H9 (cell line): ENCODE data around the gene BRCC3. TPM values are rescaled to one million over a fixed set of nuclear protein-coding genes. Genes with fewer than 3 reads are reported as not detected.

ENCODE experiments used
- DNase-seq: peaks from one replicate; pipeline ENCODE4 v3.0.0-alpha.2; 2017
- H2AFZ ChIP-seq: one replicate; pipeline ENCODE4 v1.6.1; 2013; ENCODE audit warnings: mild to moderate bottlenecking, low read length, control low read depth, moderate library complexity
- H2AK5ac ChIP-seq: 2 replicates; pipeline ENCODE4 v1.6.1; 2013; ENCODE audit warnings: low read length, control low read depth, mixed read lengths; ENCODE audit not compliant: insufficient read length
- H2BK120ac ChIP-seq: one replicate; pipeline ENCODE4 v1.6.1; 2013; ENCODE audit warnings: low read depth, mild to moderate bottlenecking, low read length, control low read depth, inconsistent platforms; ENCODE audit not compliant: poor library complexity, severe bottlenecking
- H2BK12ac ChIP-seq: 2 replicates; pipeline ENCODE4 v1.6.1; 2013; ENCODE audit warnings: low read length, control low read depth, mixed read lengths, low read depth; ENCODE audit not compliant: insufficient read length
- H2BK15ac ChIP-seq: 2 replicates; pipeline ENCODE4 v1.6.1; 2013; ENCODE audit warnings: low read depth, low read length, control low read depth
- H2BK20ac ChIP-seq: one replicate; pipeline ENCODE4 v1.6.1; 2013; ENCODE audit warnings: low read depth, mild to moderate bottlenecking, low read length, control low read depth, inconsistent platforms; ENCODE audit not compliant: poor library complexity, severe bottlenecking
- H2BK5ac ChIP-seq: 2 replicates; pipeline ENCODE4 v1.6.1; 2013; ENCODE audit warnings: low read length, control low read depth, mixed read lengths; ENCODE audit not compliant: insufficient read length
- H3K14ac ChIP-seq: 2 replicates; pipeline ENCODE4 v1.6.1; 2013; ENCODE audit warnings: low read length, control low read depth; ENCODE audit not compliant: insufficient read depth
- H3K18ac ChIP-seq: 2 replicates; pipeline ENCODE4 v1.6.1; 2013; ENCODE audit warnings: low read depth, mild to moderate bottlenecking, mixed read lengths, low read length, control low read depth; ENCODE audit not compliant: insufficient read length
- H3K23ac ChIP-seq: 2 replicates; pipeline ENCODE4 v1.6.1; 2013; ENCODE audit warnings: low read length, control low read depth, mixed read lengths, low read depth; ENCODE audit not compliant: insufficient read length
- H3K23me2 ChIP-seq: 2 replicates; pipeline ENCODE4 v1.6.1; 2013; ENCODE audit warnings: low read depth, mild to moderate bottlenecking, mixed read lengths, low read length, control low read depth; ENCODE audit not compliant: insufficient read length, poor library complexity, severe bottlenecking
- H3K27ac ChIP-seq: 2 replicates; pipeline ENCODE4 v1.5.1; 2013; ENCODE audit warnings: low read length, control low read depth, mixed read lengths, low read depth; ENCODE audit not compliant: insufficient read length
- H3K27me3 ChIP-seq: 2 replicates; pipeline ENCODE4 v1.6.1; 2013; ENCODE audit warnings: low read length, control low read depth, inconsistent platforms; ENCODE audit not compliant: insufficient read depth
- H3K4ac ChIP-seq: 2 replicates; pipeline ENCODE4 v1.6.1; 2013; ENCODE audit warnings: low read depth, mild to moderate bottlenecking, control low read depth, inconsistent platforms, low read length, moderate library complexity
- H3K4me1 ChIP-seq: 2 replicates; pipeline ENCODE4 v1.6.1; 2013; ENCODE audit warnings: low read length, control low read depth, inconsistent platforms; ENCODE audit not compliant: insufficient read depth
- H3K4me2 ChIP-seq: 2 replicates; pipeline ENCODE4 v1.6.1; 2013; ENCODE audit warnings: low read length, control low read depth, mixed read lengths; ENCODE audit not compliant: insufficient read length, insufficient read depth
- H3K56ac ChIP-seq: 2 replicates; pipeline ENCODE4 v1.6.1; 2013; ENCODE audit warnings: low read depth, mild to moderate bottlenecking, mixed read lengths, low read length, control low read depth; ENCODE audit not compliant: insufficient read length
- H3K79me1 ChIP-seq: 2 replicates; pipeline ENCODE4 v1.6.1; 2013; ENCODE audit warnings: low read depth, mild to moderate bottlenecking, moderate library complexity, low read length, control low read depth, inconsistent platforms; ENCODE audit not compliant: insufficient read depth, poor library complexity, severe bottlenecking
- H3K79me2 ChIP-seq: 2 replicates; pipeline ENCODE4 v1.6.1; 2013; ENCODE audit warnings: low read length, control low read depth, inconsistent platforms; ENCODE audit not compliant: insufficient read depth
- H3K9ac ChIP-seq: 2 replicates; pipeline ENCODE4 v1.6.1; 2013; ENCODE audit warnings: low read length, control low read depth, mixed read lengths; ENCODE audit not compliant: insufficient read length; ENCODE audit errors: extremely low read depth
- H3K9me3 ChIP-seq: one replicate; pipeline ENCODE4 v1.6.1; 2013; ENCODE audit warnings: low read depth, low read length, inconsistent platforms; ENCODE audit not compliant: control insufficient read depth
- H3T11ph ChIP-seq: one replicate; pipeline ENCODE4 v1.6.1; 2013; ENCODE audit warnings: mild to moderate bottlenecking, low read length, control low read depth, inconsistent platforms
- H4K20me1 ChIP-seq: one replicate; pipeline ENCODE4 v1.6.1; 2013; ENCODE audit not compliant: control insufficient read depth, insufficient read length, insufficient read depth
- H4K5ac ChIP-seq: 2 replicates; pipeline ENCODE4 v1.6.1; 2013; ENCODE audit warnings: low read depth, mild to moderate bottlenecking, mixed read lengths, low read length, control low read depth; ENCODE audit not compliant: insufficient read length
- H4K8ac ChIP-seq: replicated peaks from 2 replicates; pipeline ENCODE4 v1.6.1; 2013; ENCODE audit warnings: low read length, control low read depth, mixed read lengths, low read depth; ENCODE audit not compliant: insufficient read length
- H4K91ac ChIP-seq: 2 replicates; pipeline ENCODE4 v1.6.1; 2013; ENCODE audit warnings: low read depth, mild to moderate bottlenecking, moderate library complexity, mixed read lengths, low read length, control low read depth; ENCODE audit not compliant: insufficient read length
- H3K27ac Mint-ChIP-seq, 3 experiments: 2 replicates in 2 of 3; 3 replicates in 1 of 3; pipeline ENCODE4 v1.8.0; 2020 to 2021; ENCODE audit warnings: mixed read lengths in 3 of 3, mild to moderate bottlenecking in 1 of 3, moderate library complexity in 1 of 3
- H3K27me3 Mint-ChIP-seq: 2 replicates; pipeline ENCODE4 v1.8.0; 2021; ENCODE audit warnings: low read depth, mild to moderate bottlenecking, moderate library complexity, mixed read lengths
- H3K36me3 Mint-ChIP-seq, 3 experiments: 2 replicates in 2 of 3; 3 replicates in 1 of 3; pipeline ENCODE4 v1.8.0; 2020 to 2021; ENCODE audit warnings: low read depth in 3 of 3, mixed read lengths in 3 of 3; ENCODE audit not compliant: insufficient read depth in 1 of 3
- H3K4me1 Mint-ChIP-seq, 2 experiments: 2 replicates each; pipeline ENCODE4 v1.8.0; 2020; ENCODE audit warnings: mixed read lengths in 2 of 2
- H3K4me3 Mint-ChIP-seq, 2 experiments: 2 replicates in 1 of 2; 3 replicates in 1 of 2; pipeline ENCODE4 v1.8.0; 2020 to 2021; ENCODE audit warnings: mild to moderate bottlenecking in 2 of 2, mixed read lengths in 2 of 2, moderate library complexity in 1 of 2
- H3K9me3 Mint-ChIP-seq, 2 experiments: 2 replicates in 1 of 2; 3 replicates in 1 of 2; pipeline ENCODE4 v1.8.0; 2020; ENCODE audit warnings: mild to moderate bottlenecking in 2 of 2, mixed read lengths in 2 of 2, moderate library complexity in 1 of 2
- CTCF ChIP-seq: fragments of 200-600 bp; sonication (generic); conservative IDR thresholded peaks from 3 replicates; pipeline ENCODE4 v1.8.0; 2021; ENCODE audit warnings: antibody characterized with exemption, mild to moderate bottlenecking
- WGBS: extraction: QIAGEN DNeasy Blood & Tissue Kit; methylation state at CpG from one replicate; pipeline ENCODE4 v1.1.7; 2013; ENCODE audit warnings: missing lambda C conversion rate, low lambda C conversion rate, mixed read lengths; ENCODE audit not compliant: insufficient read length; ENCODE audit errors: extremely low coverage; 5-methylcytosine and 5-hydroxymethylcytosine counted together
- total RNA-seq: library from RNA; stranded (reverse); gene quantifications from 2 replicates; pipeline ENCODE4 v1.2.1, GENCODE V29; 2021

Gene BRCC3
- total RNA-seq, 1 experiment from 2014 or later = 27.3 TPM

DNA sequence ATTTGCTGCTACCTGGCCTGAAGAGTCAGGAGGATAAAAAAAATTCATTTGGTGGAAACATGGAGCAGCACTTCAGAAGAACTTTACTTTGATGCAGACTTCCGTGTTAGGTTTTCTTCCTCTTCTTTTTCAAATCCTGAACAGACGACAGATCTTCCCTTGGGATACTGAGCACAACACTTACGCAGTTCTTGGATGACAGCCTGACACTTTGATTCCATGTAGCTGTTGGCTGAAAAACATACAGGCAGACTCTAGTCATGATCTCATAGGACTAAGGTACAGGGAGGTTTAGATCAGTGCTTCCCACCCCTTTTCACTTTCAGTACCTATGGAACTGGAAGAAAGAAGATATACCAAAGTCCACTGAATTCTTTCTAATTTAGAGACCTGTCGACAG, 9.5 kb upstream of the BRCC3 start:
- Histone ChIP-seq H3K23ac (no peak overlapping the region), H3K4me1 (no peaks in the 10 kb centered on the region), H2BK20ac (no peak overlapping the region), H3K79me1 (no peaks in the 10 kb centered on the region), H3K23me2 (no peaks in the 10 kb centered on the region), H3K9ac (no peak overlapping the region), H3K14ac (no peak overlapping the region), H4K8ac (no peak overlapping the region), H2BK12ac (no peak overlapping the region), H4K20me1 (no peaks in the 10 kb centered on the region), H2BK120ac (no peak overlapping the region), H3K9me3 (peaks cover 21% of the 10 kb centered on the region), H2BK5ac (no peak overlapping the region), H3K27me3 (no peaks in the 10 kb centered on the region), H2BK15ac (no peak overlapping the region), H3T11ph (no peak overlapping the region), H3K4ac (no peak overlapping the region), H3K56ac (no peak overlapping the region), H4K5ac (no peak overlapping the region), H3K27ac (no peak overlapping the region), H3K18ac (no peak overlapping the region), H3K79me2 (no peaks in the 10 kb centered on the region), H4K91ac (no peak overlapping the region), H2AFZ (no peak overlapping the region), H2AK5ac (no peak overlapping the region), H3K4me2 (no peak overlapping the region)
- H3K4me1 Mint-ChIP-seq = 0 out of 4 replicates have a peak, but pooled peaks cover 0 to 4% of the 10 kb centered on the region in 2 experiments
- no peaks in the 10 kb centered on the region for H3K27me3 Mint-ChIP-seq
- peaks cover 44 to 50% of the 10 kb centered on the region in 2 experiments for H3K9me3 Mint-ChIP-seq
- no peak overlapping the region for H3K27ac Mint-ChIP-seq
- no peak overlapping the region for H3K4me3 Mint-ChIP-seq
- H3K36me3 Mint-ChIP-seq = peaks cover 0 to 12% (median 1%) of the 10 kb centered on the region in 3 experiments; a peak in 3 of 7 replicates
- TF ChIP-seq CTCF = no peak
- no peak for DNase-seq
- no CpG with 5 or more reads among the region's 4 CpGs for WGBS
